ENCODE results near the gene ZNF611. TPM values are rescaled to one million over a fixed set of nuclear protein-coding genes. Genes with fewer than 3 reads are reported as not detected.
"Not testable (repeated sequence)": the region's sequence is repeated elsewhere in the genome, so short reads cannot be mapped to it uniquely, and the experiment has no call there.

The ZNF611 gene
- total RNA-seq, 2 experiments from 2014 or later = 26.6 TPM

- Mint-ChIP-seq H3K4me3 (peak overlapping the region; percentile 88), H3K36me3 (ENCODE audit: low read depth) (peaks cover 49% of the 10 kb centered on the region), H3K4me1 (peaks cover 24% of the 10 kb centered on the region), H3K27me3 (no peaks in the 10 kb centered on the region), H3K9me3 (peaks cover 25% of the 10 kb centered on the region), H3K27ac (peak overlapping the region; percentile 86)
- CTCF ChIA-PET = no interaction called here
- peak; percentile 16 for DNase-seq
- POLR2A ChIA-PET = no interaction called here
Measured at GRCh38 chr19:52734331-52734892, 432 bp downstream of the ZNF611 start.

- H3K9me3 Mint-ChIP-seq = peaks cover 27% of the 10 kb centered on the region
Measured at GRCh38 chr19:52726051-52726450, 8.8 kb downstream of the ZNF611 start.

DNA sequence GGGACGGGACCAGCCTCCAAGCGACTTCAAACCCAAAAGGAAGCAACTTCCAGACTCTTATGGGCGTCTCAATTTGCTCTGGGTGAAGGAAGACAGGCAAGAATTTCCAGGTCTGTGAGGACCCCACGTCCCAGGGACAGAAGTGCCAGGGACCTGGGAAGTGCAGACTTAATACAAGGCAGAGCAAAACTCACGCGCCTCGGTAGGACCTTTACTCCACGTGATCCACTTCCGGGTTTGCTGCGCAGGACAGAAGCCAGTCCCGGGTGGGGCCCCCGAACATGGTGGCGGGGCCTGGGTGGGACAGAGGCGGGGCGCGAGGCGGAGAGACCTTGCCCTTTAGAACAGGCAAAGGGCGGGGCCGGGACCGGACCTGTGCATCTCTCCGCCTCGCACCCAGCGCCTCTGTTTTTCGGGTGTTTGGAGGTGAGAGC is 9.3 kb downstream of the ZNF611 start:
- no peaks in the 10 kb centered on the region for H3K27me3 Mint-ChIP-seq
- H3K4me3 Mint-ChIP-seq = no peak overlapping the region
- POLR2A ChIA-PET = no interaction called here
- H3K36me3 Mint-ChIP-seq (ENCODE audit: low read depth) = peaks cover 87% of the 10 kb centered on the region
- H3K4me1 Mint-ChIP-seq = no peaks in the 10 kb centered on the region
- H3K9me3 Mint-ChIP-seq = peaks cover 29% of the 10 kb centered on the region
- DNase-seq = no peak
- no peak overlapping the region for H3K27ac Mint-ChIP-seq
- CTCF ChIA-PET = no interaction called here

More at GRCh38 chr19:52726051-52726450, 8.8 kb downstream of the ZNF611 start:
- DNase-seq, POLR2A ChIA-PET, CTCF ChIA-PET, H3K27me3 Mint-ChIP-seq, H3K4me1 Mint-ChIP-seq, H3K4me3 Mint-ChIP-seq, H3K27ac Mint-ChIP-seq: not testable (repeated sequence)
- H3K36me3 Mint-ChIP-seq (ENCODE audit: low read depth) = peaks cover 87% of the 10 kb centered on the region

- CTCF ChIA-PET = no interaction called here
- H3K27ac Mint-ChIP-seq = no peak overlapping the region
Measured at GRCh38 chr19:52724701-52725514, 9.9 kb downstream of the ZNF611 start.

DNA sequence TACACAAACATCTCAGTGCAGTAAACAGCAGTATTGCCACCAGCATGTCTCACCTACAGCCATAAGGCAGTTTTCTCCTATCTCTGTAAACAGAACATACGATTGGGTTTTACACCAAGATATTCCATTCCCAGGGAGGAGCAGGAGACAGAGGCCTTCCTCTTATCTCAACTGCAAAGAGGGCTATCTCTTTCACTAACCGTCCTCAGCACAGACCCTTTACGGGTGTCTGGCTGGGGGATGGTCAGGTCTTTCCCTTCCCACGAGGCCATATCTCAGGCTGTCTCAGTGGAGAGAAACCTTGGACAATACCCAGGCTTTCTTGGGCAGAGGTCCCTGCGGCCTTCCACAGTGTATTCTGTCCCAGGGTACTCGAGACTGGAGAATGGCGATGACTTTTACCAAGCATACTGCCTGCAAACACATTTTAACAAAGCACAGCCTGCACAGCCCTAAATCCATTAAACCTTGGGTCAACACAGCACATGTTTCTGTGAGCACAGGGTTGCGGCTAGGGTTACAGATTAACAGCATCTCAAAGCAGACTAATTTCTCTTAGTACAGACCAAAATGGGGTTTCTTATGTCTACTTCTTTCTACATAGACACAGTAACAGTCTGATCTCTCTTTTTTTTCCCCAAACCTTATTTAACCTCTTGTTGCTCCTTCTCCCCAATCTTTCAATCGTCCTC is 10.8 kb downstream of the ZNF611 start:
- H3K9me3 Mint-ChIP-seq = peaks cover 36% of the 10 kb centered on the region
- H3K36me3 Mint-ChIP-seq (ENCODE audit: low read depth) = peaks cover 88% of the 10 kb centered on the region
- H3K4me1 Mint-ChIP-seq, H3K27me3 Mint-ChIP-seq, H3K27ac Mint-ChIP-seq, POLR2A ChIA-PET, H3K4me3 Mint-ChIP-seq, CTCF ChIA-PET, DNase-seq: not testable (repeated sequence)

More at GRCh38 chr19:52724701-52725514, 9.9 kb downstream of the ZNF611 start:
- Mint-ChIP-seq H3K4me3 (no peak overlapping the region), H3K4me1 (no peaks in the 10 kb centered on the region), H3K9me3 (peaks cover 31% of the 10 kb centered on the region), H3K27me3 (no peaks in the 10 kb centered on the region), H3K36me3 (ENCODE audit: low read depth) (peaks cover 86% of the 10 kb centered on the region)
- POLR2A ChIA-PET = no interaction called here
- DNase-seq = no peak

- H3K4me3 Mint-ChIP-seq = no peak overlapping the region
- H3K9me3 Mint-ChIP-seq = peaks cover 30% of the 10 kb centered on the region
- peaks cover 83% of the 10 kb centered on the region for H3K36me3 Mint-ChIP-seq (ENCODE audit: low read depth)
- POLR2A ChIA-PET = no interaction called here
- H3K27me3 Mint-ChIP-seq = no peaks in the 10 kb centered on the region
- H3K27ac Mint-ChIP-seq = no peak overlapping the region
- no peak for DNase-seq
- H3K4me1 Mint-ChIP-seq = no peaks in the 10 kb centered on the region
- CTCF ChIA-PET = no interaction called here
Measured at GRCh38 chr19:52722062-52723003, 12.5 kb downstream of the ZNF611 start.

- H3K4me3 Mint-ChIP-seq, DNase-seq, H3K27me3 Mint-ChIP-seq, POLR2A ChIA-PET, CTCF ChIA-PET, H3K27ac Mint-ChIP-seq: not testable (repeated sequence)
- H3K36me3 Mint-ChIP-seq (ENCODE audit: low read depth) = peaks cover 81% of the 10 kb centered on the region
- H3K4me1 Mint-ChIP-seq = peaks cover 13% of the 10 kb centered on the region
- H3K9me3 Mint-ChIP-seq = peaks cover 41% of the 10 kb centered on the region
Measured at GRCh38 chr19:52720541-52720940, 14.3 kb downstream of the ZNF611 start.

GRCh38 chr19:52716522-52716921 is 18.3 kb downstream of the ZNF611 start:
- Mint-ChIP-seq H3K36me3 (ENCODE audit: low read depth) (peaks cover 86% of the 10 kb centered on the region), H3K27me3 (no peaks in the 10 kb centered on the region), H3K27ac (no peak overlapping the region), H3K9me3 (peaks cover 48% of the 10 kb centered on the region), H3K4me3 (no peak overlapping the region), H3K4me1 (peaks cover 17% of the 10 kb centered on the region)
- POLR2A ChIA-PET = no interaction called here
- CTCF ChIA-PET = no interaction called here
- no peak for DNase-seq

GRCh38 chr19:52715902-52716301 is 18.9 kb downstream of the ZNF611 start:
- Mint-ChIP-seq H3K27ac (peak overlapping the region; percentile 67), H3K4me1 (peaks cover 17% of the 10 kb centered on the region), H3K9me3 (peaks cover 47% of the 10 kb centered on the region), H3K36me3 (ENCODE audit: low read depth) (peaks cover 85% of the 10 kb centered on the region)
- peak; percentile 21 for DNase-seq
- POLR2A ChIA-PET, H3K27me3 Mint-ChIP-seq, H3K4me3 Mint-ChIP-seq, CTCF ChIA-PET: not testable (repeated sequence)

GRCh38 chr19:52715330-52715729 is 19.5 kb downstream of the ZNF611 start:
- peak overlapping the region; percentile 67 for H3K27ac Mint-ChIP-seq
- POLR2A ChIA-PET, H3K27me3 Mint-ChIP-seq, DNase-seq, H3K4me3 Mint-ChIP-seq, CTCF ChIA-PET: not testable (repeated sequence)
- H3K9me3 Mint-ChIP-seq = peaks cover 51% of the 10 kb centered on the region
- peaks cover 87% of the 10 kb centered on the region for H3K36me3 Mint-ChIP-seq (ENCODE audit: low read depth)
- peaks cover 17% of the 10 kb centered on the region for H3K4me1 Mint-ChIP-seq

- POLR2A ChIA-PET, H3K4me3 Mint-ChIP-seq, H3K27me3 Mint-ChIP-seq, CTCF ChIA-PET, H3K27ac Mint-ChIP-seq, DNase-seq: not testable (repeated sequence)
- Mint-ChIP-seq H3K9me3 (peaks cover 53% of the 10 kb centered on the region), H3K4me1 (peaks cover 17% of the 10 kb centered on the region), H3K36me3 (ENCODE audit: low read depth) (peaks cover 88% of the 10 kb centered on the region)
Measured at GRCh38 chr19:52713051-52713450, 21.8 kb downstream of the ZNF611 start.

DNA sequence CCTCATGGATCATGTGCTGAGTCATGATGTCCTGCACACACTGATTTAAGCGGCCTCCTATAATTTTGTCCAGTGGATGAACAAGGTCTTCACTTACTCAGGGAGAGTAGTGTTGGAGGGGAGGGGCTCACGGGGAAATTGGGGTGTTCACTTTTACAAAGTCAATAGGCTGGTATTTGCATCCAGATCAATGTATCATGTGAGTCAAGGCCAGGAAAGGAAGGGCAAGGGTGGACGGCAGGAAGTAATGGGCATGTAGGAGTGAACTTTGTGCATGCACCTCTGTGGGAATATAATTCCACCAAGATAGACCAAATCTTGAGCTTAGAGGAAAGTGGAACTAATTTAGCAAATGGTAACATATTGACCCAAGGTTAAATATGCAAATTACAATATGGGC is 23.2 kb downstream of the ZNF611 start:
- POLR2A ChIA-PET, H3K27me3 Mint-ChIP-seq, H3K27ac Mint-ChIP-seq, DNase-seq, CTCF ChIA-PET, H3K4me3 Mint-ChIP-seq: not testable (repeated sequence)
- Mint-ChIP-seq H3K4me1 (peaks cover 16% of the 10 kb centered on the region), H3K36me3 (ENCODE audit: low read depth) (peaks cover 91% of the 10 kb centered on the region), H3K9me3 (peaks cover 56% of the 10 kb centered on the region)

- Mint-ChIP-seq H3K27me3 (no peaks in the 10 kb centered on the region), H3K9me3 (peaks cover 60% of the 10 kb centered on the region), H3K4me1 (peaks cover 4% of the 10 kb centered on the region), H3K36me3 (ENCODE audit: low read depth) (peaks cover 91% of the 10 kb centered on the region), H3K27ac (no peak overlapping the region), H3K4me3 (no peak overlapping the region)
- no peak for DNase-seq
- POLR2A ChIA-PET = no interaction called here
- CTCF ChIA-PET = no interaction called here
Measured at GRCh38 chr19:52710538-52710937, 24.3 kb downstream of the ZNF611 start.
